ENCODE data around the gene HHEX.
"Not testable (repeated sequence)": the region's sequence is repeated elsewhere in the genome, so short reads cannot be mapped to it uniquely, and the experiment has no call there.

The HHEX gene

DNA sequence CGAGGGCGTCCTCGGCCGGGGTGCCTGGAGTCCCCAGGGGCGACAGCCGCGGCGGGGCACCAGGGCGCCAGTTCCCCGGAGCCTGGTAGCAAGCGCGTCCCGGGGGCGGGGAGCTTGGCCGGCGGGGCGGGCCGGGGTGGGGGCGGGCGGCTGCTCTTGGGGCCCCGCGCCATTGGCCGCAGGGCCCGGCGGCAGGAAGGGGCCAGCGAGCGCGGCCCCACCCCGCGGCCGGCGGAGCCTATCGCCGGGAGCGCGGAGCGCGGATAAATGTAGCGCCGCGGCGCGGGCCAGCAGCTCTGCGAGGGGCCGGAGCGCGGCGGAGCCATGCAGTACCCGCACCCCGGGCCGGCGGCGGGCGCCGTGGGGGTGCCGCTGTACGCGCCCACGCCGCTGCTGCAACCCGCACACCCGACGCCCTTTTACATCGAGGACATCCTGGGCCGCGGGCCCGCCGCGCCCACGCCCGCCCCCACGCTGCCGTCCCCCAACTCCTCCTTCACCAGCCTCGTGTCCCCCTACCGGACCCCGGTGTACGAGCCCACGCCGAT, at the start of gene HHEX:
HHEX (plus strand) TSS at position 293 of the 548 bp plus-strand sequence; CDS start at position 325, 32 bp downstream.
- no peak within 1 kb of the TSS for H3K27ac ChIP-seq
- no peak for DNase-seq (ENCODE audit: low read depth, low spot score)

- no peak for DNase-seq (ENCODE audit: low read depth, low spot score)
- no peak overlapping the region for H3K27ac ChIP-seq
Measured at GRCh38 chr10:92640107-92640506, 49.6 kb upstream of the HHEX start.

- DNase-seq (ENCODE audit: low read depth, low spot score), result no peak
- no peak overlapping the region for H3K27ac ChIP-seq
Measured at GRCh38 chr10:92641492-92641891, 48.3 kb upstream of the HHEX start.

DNA sequence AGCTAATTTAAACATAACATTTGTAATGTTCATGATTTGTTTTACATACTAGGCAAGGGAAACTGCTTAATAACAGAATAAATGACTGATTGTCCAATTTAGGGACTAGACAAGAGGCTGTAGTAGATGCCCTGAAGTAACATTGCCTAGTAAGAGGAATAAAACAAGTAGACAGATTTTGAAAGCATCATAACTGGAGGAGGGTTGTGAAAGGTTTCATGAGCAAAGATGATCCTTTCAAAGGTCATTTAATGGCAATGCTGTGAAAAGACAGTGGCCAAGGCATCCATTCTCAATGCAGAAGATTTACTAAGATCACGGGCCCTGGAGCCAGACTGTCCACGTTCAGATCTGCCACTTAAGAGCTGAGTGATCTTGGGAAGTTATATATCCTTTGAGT, 44.8 kb upstream of the HHEX start:
- DNase-seq (ENCODE audit: low read depth, low spot score), result no peak
- H3K27ac ChIP-seq, result no peak overlapping the region

GRCh38 chr10:92650864-92651263, 38.9 kb upstream of the HHEX start:
- not testable (repeated sequence) for H3K27ac ChIP-seq; DNase-seq (ENCODE audit: low read depth, low spot score)

DNA sequence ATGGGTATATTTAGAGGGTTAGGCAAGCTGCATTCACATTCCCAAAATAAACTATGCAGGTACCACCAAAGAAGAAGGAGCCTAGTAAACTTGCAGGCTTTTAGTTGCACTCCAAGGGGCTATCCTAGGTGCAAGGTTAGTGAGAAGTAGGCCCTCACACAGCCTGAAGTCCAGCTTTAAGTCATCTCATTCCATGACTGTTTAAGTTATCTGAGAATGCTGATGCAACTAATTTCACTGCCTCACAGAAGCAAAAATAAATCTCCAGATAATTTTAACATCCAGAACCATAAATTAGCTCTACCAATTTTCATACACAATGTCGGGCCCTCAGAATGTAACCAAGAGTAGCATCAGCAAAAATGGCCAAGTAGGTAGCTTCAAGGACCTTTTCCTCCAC, 34.3 kb upstream of the HHEX start:
- no peak for DNase-seq (ENCODE audit: low read depth, low spot score)

DNA sequence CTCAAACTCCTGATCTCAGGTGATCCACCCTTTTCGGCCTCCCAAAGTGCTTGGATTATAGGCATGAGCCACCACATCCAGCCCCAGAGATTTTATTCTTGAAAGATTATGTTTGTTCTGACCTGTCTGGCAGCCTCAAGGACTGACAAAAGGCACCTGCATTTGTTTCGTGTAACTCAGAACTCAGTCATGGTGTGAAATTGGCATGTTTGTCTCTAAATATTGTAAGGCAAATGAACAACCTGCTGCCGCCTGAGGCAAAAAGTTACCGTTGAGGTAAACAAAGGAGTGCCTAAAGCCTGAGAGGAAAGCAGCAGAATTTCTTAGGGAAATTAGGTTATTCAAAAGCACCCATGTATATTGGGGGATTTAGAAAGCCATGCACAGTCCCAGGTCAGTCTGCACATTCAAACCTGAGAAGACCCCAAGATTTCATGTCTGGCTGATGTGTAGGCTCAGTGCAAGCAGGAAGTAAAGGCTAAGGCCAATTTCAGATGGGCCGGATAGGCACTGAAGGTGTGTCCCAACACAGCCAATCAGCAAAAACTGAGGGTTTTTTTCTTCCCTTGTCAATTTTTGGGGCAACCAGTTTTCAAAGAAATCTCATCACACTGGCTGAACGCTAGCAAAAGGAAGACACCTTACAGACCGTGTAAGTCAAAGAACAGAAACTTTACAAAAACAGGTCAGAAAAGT, 33.3 kb upstream of the HHEX start:
- DNase-seq (ENCODE audit: low read depth, low spot score), result no peak

More for the DNA sequence above, 34.3 kb upstream of the HHEX start:
- no peak overlapping the region for H3K27ac ChIP-seq

GRCh38 chr10:92657024-92657423, 32.7 kb upstream of the HHEX start:
- DNase-seq (ENCODE audit: low read depth, low spot score), result no peak
- H3K27ac ChIP-seq, result no peak overlapping the region

More for the DNA sequence above, 33.3 kb upstream of the HHEX start:
- H3K27ac ChIP-seq, result no peak overlapping the region

DNA sequence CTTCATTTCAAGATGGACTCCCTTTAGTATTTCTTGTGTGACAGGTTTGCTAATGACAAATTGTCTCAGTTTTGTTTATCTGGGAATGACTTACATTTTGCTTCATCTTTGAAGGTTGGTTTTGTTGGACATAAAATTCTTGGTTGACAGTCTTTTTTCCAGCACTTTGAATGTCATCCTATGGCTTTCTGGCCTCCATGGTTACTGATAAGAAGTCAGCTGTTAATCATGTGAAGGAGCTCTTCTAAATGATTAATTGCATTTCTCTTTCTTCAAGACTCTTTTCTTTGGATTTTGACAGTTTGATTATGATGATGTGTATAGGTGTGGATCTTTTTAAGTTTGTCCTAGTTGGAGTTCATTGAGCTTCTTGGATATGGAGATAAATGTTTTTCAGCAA, 26.9 kb upstream of the HHEX start:
- H3K27ac ChIP-seq, result no peak overlapping the region
- no peak for DNase-seq (ENCODE audit: low read depth, low spot score)

DNA sequence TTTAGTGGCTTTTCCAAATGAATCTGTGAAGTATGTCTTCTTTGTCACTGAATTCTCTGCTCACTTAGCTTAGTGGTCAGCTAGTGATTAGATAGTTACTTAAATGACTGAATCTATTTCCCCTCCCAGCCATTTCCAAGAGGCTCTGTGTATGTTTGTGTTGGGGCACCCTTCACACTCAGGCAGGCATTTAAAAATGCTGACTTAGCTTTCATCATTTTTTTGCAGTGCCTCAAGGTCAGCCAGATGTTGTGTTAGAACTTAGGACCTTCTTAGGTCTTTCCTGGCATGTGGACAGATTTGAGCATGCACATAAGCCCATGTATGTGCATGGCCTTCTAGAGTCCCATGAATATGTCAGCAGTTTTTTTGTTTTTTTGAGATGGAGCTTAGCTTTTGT, 25.4 kb upstream of the HHEX start:
- DNase-seq (ENCODE audit: low read depth, low spot score), result no peak

DNA sequence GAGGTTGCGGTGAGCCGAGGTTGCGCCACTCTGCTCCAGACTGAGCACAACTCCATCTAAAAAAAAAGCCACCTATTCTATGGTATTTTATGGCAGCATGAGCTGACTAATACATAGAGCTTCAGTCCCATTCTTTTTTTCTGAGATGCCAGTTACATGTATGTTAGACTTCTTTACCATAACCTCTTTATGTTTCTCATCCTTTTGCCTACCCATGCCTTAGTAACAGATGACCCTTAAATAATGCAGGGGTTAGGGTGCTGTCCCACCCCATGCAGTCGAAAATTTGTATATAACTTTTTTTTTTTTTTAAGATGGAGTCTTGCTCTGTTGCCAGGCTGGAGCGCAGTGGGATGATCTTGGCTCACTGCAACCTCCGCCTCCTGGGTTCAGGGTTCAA, 22.7 kb upstream of the HHEX start:
- no peak overlapping the region for H3K27ac ChIP-seq
- DNase-seq (ENCODE audit: low read depth, low spot score), result no peak

More for the DNA sequence above, 25.4 kb upstream of the HHEX start:
- H3K27ac ChIP-seq, result no peak overlapping the region

- H3K27ac ChIP-seq, result no peak overlapping the region
- no peak for DNase-seq (ENCODE audit: low read depth, low spot score)
Measured at GRCh38 chr10:92677708-92678107, 12.0 kb upstream of the HHEX start.

DNA sequence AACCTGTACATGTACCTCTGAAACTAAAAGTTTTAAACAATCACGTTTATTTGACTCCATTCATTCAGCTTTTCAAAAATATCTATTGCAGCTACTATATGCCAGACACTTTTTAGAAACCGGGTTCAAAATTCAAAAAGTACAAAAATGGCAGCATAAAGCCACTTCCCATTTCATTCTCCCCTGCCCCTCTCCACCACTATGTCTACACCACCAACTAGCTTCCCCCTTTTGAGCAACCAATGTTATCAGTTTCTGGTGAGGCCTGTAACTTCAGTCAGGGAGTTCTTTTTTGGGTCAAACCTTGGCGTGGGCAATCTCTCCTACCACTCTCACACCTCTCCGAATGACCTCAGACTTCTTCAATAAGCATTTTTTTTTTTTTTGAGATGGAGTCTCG, 11.5 kb upstream of the HHEX start:
- H3K27ac ChIP-seq, result no peak overlapping the region
- no peak for DNase-seq (ENCODE audit: low read depth, low spot score)

DNA sequence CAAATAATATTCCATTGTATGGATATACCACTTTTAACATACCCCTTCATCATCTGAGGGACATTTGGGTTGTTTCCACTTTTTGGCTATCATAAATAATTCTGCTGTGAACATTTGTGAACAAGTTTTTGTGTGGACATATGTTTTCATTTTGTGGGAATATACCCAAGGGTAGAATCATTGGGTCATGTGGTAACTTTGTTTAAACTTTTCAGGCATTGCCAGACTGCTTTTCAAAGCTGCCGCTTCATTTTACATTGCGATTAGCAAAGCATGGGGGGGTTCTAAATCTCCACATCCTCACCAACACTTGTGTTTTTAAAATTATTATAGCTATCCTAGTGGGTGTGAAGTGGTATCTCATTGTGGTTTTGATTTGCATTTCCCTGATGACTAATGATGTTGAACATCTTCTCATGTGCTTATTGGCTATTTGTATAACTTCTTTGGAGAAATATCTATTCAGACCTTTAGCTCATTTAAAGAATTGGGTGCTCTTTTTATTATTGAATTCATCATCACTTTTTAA, 8.4 kb upstream of the HHEX start:
- no peak for DNase-seq (ENCODE audit: low read depth, low spot score)
- no peak overlapping the region for H3K27ac ChIP-seq

DNA sequence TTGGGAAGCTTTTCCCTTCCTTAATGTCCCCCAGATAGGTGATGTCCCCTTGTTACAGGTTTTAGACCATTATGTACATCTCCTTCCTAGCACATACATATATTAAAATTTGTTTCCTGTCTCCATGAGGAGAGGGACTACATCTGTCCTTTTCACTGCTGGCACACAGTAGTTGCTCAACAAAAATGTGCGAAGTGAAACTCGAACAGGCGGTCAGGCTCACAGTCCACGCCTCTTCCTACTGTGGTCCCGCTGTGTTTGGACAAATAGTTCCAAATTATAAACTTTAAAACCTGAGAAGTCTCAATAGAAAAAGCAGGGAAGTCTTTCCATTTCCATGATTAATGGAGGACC, 1.2 kb upstream of the HHEX start:
- H3K27ac ChIP-seq, result no peak overlapping the region
- no peak for DNase-seq (ENCODE audit: low read depth, low spot score)

DNA sequence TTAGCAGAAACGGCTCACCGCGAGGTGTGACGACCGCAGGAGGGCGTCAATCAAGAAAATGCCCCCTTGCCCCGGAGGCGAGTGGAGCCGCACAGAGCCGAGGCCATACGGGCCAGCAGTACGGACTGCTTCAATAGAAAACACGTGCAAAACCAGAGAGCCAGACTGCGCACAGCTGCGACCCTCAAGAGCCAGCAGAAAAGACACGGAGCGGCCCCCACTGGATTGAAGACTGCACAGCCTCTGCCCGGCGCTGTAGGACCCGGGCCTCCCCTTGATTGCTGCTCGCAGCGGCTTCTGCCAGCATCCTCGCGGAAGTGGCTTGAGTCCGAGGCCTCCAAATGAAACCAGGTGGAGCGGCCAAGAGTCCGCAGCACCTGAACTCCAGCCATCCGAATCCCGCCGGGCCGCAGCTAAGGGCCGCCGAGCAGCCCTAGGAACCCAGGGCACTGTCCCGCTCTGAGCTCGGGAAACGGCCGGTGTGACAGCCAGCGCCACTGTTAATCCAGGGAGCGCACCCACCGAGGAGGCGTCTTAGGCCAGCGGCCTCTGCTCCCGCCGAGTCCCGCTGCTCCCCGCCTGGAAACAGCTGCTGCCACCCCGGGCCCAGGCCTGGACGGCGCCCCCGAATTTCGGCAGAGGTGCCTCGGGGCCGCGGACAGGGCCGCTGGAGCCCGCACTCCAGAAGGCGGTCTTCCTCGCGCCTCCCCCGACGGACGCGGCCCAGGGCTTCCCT, 660 bp upstream of the HHEX start:
- DNase-seq (ENCODE audit: low read depth, low spot score), result no peak
- no peak overlapping the region for H3K27ac ChIP-seq

- no peak for DNase-seq (ENCODE audit: low read depth, low spot score)
- H3K27ac ChIP-seq, result no peak overlapping the region
Measured at GRCh38 chr10:92690211-92690914, 608 bp downstream of the HHEX start.

DNA sequence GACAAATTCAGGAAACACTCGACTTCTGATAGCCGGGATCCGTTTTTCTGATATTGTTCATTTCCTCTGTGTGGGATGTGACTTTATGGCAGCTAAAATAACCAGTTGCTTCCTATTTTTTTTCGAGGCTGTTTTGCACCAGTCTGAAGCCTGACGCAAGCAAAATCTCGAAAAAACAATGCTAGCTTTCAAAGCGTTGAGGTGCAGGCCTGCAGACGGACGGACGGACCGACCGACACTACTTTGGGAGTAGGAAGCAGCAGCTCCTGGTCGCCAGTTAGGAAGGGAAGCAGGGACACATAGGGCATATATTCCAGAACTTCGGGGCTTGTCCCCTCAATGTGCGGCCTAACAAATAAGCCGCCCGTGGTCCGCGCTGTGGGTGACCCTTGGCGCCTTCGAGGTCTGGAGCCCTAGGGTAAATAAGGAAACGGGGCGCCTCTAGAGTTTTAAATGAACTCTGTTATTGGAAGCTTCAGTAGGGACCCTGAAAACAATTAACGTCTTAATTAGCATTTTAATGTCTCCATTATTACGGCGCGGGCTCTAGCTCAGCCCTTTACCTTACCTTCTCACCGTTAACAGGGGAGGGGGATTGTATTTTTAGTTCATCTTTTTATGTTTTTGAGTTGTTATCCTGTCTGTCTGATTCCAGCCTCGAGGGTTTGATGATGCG, 1.3 kb downstream of the HHEX start:
- no peak for DNase-seq (ENCODE audit: low read depth, low spot score)
- no peak overlapping the region for H3K27ac ChIP-seq

- DNase-seq (ENCODE audit: low read depth, low spot score), result no peak
- no peak overlapping the region for H3K27ac ChIP-seq
Measured at GRCh38 chr10:92691591-92692079, 1.9 kb downstream of the HHEX start.

- H3K27ac ChIP-seq, result no peak overlapping the region
Measured at GRCh38 chr10:92692080-92692671, 2.4 kb downstream of the HHEX start.

More at GRCh38 chr10:92692080-92692671, 2.4 kb downstream of the HHEX start:
- no peak for DNase-seq (ENCODE audit: low read depth, low spot score)

Measured in epithelial cell of prostate (primary cell).